Adipose tissue (tissue), 3 donors: ENCODE results near the gene FES. TPM values are rescaled to one million over a fixed set of nuclear protein-coding genes. Genes with fewer than 3 reads are reported as not detected.

Source experiments
- H3K27ac ChIP-seq: one replicate; pipeline ENCODE4 v1.5.1; 2013; ENCODE audit warnings: low read depth, low read length
- WGBS, 3 donors: extraction: QIAGEN DNeasy Blood & Tissue Kit; methylation state at CpG; one replicate each; pipeline ENCODE4 v1.1.7; 2013; 5-methylcytosine and 5-hydroxymethylcytosine counted together
- polyA plus RNA-seq, 3 donors: library from polyadenylated mRNA; stranded (reverse); fragments of 200-250 nt; gene quantifications; one replicate each; pipeline ENCODE4 v1.2.3, GENCODE V29; 2013
- donor health status: healthy with polysubstance abuse.
- donor health status: Bipolar disorder and iron deficiency.
- donor health status: healthy.

Gene FES
- polyA plus RNA-seq, 3 donors, result 10.4 to 49.3 (median 42.4) TPM

DNA sequence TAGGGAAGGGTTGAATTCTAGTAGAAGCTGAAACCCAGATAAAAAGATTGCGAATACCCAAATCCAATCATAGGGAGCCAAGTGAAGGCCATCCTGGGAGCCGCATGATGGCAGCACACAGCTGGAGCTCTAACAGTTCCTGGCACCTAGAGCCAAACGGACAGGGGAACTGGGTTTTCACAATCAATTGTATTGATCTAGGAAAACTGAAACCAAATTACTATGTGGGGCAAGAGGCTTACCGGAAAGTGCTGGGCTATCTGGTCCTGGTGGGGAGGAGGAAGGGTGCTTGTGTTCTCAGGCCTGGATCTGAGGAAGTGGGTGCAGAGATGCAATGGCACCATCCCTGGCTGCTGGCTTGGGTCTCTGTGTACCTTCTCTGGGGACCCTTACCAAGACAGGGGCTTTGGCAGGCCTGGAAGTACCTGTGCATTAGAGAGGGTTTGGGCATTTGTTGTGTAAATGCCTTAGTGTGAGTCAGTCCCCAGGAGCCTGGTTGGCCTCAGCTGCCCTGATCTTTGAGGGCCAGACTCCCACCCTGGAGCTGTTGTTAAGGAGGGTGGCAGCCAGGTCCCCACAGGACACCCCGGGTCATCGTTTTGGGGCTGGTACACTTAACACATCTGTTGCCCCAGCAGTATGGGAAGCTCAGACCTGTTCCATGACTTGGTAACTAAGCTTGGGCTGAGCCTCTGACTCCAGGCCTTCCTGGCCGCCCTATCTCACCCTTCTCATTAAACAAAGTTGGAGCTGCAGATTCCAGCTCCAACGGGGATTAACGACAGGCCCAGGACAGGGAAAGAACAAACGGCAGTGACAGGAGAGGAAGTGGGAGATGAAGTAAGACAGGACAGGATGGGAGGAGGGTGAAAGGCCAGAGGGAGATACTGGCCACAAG, 24.8 kb upstream of the FES start:
- H3K27ac ChIP-seq, result no peak overlapping the region
- WGBS, 3 donors, result 33 to 53% (median 46%) methylated on average over 10 of the region's 10 CpGs

DNA sequence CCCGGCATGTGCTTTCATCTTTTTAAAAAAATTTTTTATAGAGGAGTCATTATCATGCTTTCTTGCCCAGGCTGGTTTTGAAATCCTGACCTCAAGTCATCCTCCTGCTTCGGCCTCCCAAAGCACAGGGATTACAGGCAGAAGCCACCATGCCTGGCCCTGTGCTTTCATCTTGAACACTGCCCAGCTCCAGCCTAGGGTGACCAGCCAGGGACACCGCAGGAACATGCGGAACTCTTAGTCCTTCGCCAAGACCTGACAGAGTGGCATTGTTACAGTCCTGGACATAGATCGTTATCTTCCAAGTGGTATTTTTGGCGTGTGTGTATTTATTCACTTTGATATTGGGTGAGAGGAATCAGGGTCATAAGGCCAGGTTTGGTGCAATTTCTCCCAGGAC, 23.9 kb upstream of the FES start:
- WGBS, 3 donors, result 60 to 83% (median 77%) methylated on average over 7 of the region's 7 CpGs
- H3K27ac ChIP-seq, result no peak overlapping the region

DNA sequence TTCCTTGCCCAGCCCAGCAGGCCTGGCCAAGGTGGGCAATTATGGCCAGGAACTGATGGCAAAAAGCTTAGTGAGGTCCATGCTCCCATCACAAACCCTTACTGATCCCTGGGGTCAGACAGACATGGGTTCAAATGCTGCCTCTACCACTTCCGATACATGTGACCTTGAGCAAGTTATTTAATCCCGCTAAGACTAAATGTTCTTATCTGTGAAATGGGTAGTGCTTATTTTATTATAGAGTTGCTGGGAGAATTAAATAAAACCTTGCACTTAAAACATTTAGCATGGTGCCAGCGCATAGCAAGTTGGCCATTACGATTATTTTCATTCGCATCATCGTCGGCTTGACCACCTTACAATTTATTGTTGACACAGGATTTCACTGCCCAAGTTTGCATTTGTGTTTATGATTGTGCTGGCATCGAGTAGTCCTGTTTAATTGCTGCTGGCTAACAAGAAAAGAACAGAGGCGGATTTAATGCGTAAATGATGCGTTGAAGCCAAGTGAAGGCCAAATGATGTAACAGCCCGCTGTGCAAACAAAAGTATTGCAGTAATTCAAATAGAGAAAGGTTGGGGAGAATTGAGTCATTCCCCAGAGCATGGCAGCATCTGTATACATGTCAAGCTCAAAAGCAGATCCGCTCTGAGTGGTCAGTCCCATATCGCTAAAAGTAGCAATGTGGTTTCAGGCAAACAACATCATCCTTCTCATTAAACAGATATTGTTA, 23.2 kb upstream of the FES start:
- WGBS, 3 donors, result 69 to 79% (median 76%) methylated on average over 14 of the region's 14 CpGs
- H3K27ac ChIP-seq, result no peak overlapping the region

- no peak overlapping the region for H3K27ac ChIP-seq
- 84 to 94% (median 86%) methylated on average over 6 of the region's 6 CpGs for WGBS, 3 donors
These were observed 21.8 kb upstream of the FES start for GRCh38 chr15:90862487-90862886.

GRCh38 chr15:90862964-90863778, 21.1 kb upstream of the FES start:
- 45 to 76% (median 64%) methylated on average over 5 of the region's 5 CpGs for WGBS, 3 donors
- peak overlapping the region; percentile 10 for H3K27ac ChIP-seq

GRCh38 chr15:90863987-90864386, 20.3 kb upstream of the FES start:
- no peak overlapping the region for H3K27ac ChIP-seq

GRCh38 chr15:90864507-90864906, 19.8 kb upstream of the FES start:
- WGBS, 3 donors, result 95 to 96% (median 95%) methylated on average over 10 of the region's 10 CpGs
- no peak overlapping the region for H3K27ac ChIP-seq

More at GRCh38 chr15:90863987-90864386, 20.3 kb upstream of the FES start:
- WGBS, 3 donors, result 87 to 91% (median 90%) methylated on average over 4 of the region's 4 CpGs

DNA sequence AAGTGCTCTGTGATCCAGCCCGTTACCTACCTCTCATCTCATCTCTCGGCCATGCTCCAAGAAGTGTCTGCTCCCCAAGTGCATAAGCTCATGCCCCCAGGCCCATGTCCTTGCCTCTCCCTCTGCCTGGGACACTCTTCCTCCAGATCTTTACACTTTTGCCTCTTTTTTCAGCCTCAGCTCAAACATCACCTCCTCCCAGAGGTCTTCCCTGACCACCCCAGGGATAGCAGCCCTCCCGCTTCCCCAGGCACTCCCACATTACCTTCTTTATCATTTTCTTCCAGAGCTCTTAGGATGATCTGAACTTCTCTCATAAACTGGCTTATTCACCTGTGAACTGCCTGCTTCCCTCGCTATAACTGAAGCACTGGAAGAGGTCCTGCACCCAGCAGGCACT, 18.6 kb upstream of the FES start:
- H3K27ac ChIP-seq, result no peak overlapping the region
- 92 to 94% (median 93%) methylated on average over 4 of the region's 4 CpGs for WGBS, 3 donors

DNA sequence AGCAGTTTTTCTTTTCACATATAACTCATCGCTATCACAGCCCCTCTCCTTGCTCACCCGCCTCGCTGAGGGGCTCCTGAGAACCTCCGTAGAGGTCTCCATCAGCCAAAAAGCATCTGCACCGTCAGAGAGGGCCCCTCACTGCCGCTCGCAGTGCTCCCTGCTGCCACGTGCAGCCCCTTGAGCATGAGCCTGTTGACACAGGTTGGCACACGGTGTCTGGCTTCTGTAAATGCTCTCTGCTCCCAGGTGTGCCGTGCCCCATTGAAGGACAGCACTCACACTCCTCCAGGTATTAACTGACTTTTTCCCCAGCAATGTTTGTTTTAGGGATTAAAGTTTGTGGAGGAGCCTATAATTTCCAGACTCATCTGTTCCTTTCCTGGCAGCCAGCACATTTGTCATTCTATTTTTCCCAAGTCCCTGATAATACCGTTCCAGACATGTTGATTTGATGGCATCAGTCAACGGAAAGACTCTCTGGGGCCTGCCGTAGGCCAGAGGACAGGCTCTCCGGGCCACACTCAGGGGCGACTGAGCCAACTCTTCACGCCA, 18.1 kb upstream of the FES start:
- 43 to 61% (median 60%) methylated on average over 16 of the region's 16 CpGs for WGBS, 3 donors
- H3K27ac ChIP-seq, result no peak overlapping the region

- H3K27ac ChIP-seq, result no peak overlapping the region
These were observed 17.5 kb upstream of the FES start for GRCh38 chr15:90866800-90867199.

DNA sequence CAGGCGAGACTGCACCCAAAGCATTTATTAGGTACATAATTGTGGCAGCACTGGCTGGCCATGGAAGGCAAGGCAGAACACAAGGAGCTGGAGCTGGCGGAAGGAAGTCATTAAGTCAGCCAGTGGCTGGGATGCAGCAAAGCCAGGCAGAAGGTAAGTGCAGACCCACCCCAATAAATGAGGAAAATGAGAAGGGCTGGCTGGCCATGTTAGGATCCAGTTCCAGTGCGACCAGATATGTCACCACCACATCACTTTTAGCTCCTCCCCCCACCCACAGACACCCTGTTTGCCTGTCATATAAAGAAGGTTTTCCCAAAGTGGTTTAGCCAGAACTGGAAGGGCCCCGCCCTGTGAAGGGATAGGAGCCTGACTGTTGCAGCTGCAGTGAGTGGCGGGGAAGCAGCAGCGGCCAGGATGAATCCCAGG, 16.0 kb upstream of the FES start, which contains the start of gene FURIN:
TSS of gene FURIN (plus strand) at position 328 of the 429 bp plus-strand sequence. CDS start 7,153 bp downstream, outside the sequence.
- 85 to 93% (median 85%) methylated on average over 6 of the region's 6 CpGs for WGBS, 3 donors
- H3K27ac ChIP-seq, result no peak within 1 kb of the TSS

More at GRCh38 chr15:90866800-90867199, 17.5 kb upstream of the FES start:
- 73 to 86% (median 83%) methylated on average over 3 of the region's 3 CpGs for WGBS, 3 donors

DNA sequence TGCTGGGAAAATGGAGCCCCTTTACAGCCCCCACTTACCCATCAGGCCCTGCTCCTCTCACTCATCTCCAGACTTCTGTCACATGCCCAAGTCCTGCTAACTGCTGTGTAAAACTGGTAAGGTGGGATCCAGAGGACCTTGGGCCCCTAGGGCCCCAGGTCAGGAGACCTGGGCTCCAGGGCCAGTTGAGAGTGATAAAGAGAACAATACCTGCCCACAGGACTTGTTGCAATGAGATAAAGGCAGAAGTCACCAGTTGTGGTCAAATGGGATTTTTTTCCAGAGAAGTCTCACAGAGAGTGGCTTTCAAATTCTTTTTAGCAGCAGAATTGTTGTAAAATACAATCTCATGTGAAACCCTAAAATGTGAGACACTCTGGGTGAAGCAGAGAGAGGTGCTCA, 15.2 kb upstream of the FES start:
- H3K27ac ChIP-seq, result no peak overlapping the region

GRCh38 chr15:90869601-90870353, 14.5 kb upstream of the FES start:
- H3K27ac ChIP-seq, result no peak overlapping the region
- 27 to 49% (median 31%) methylated on average over 9 of the region's 9 CpGs for WGBS, 3 donors

DNA sequence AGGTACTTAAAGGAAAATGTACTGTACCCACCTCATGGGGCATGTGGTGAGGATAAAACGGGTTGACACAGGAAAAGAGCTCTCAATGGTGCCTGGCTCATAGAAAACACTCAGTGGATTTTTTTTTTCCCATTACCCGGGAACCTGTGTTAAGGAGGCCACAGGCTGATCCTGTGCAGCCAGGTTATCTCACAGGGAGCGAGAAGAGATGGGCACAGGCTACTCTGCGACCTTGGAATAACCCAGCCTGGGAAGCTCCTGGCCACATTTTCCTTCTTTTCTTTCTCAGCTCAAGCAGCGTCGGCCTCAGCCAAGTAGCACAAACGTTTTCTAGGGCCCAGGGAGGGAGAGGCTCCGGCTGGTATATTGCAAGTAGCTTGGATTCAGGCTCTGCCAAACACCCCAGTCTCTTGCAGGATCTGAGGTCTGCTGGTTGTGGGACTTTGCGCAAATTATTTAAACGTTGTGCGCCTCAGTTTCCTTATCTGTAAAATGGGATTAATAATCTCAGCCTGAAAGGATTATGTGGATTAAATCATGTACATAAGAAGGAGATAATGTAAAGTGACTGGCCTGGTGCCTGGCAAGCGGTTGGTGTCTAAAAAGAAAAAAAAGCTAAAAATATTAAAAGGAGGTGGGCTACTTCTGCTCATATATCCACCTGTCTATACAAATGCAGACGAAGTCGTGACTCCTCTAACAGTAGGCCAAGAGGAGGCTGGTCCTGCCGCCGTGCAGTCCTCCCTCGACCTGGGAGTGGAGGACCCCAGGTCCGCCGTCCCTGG, 13.8 kb upstream of the FES start:
- peak overlapping the region; percentile 97 for H3K27ac ChIP-seq
- 15 to 27% (median 24%) methylated on average over 19 of the region's 19 CpGs for WGBS, 3 donors

GRCh38 chr15:90871139-90871715, 13.1 kb upstream of the FES start:
- H3K27ac ChIP-seq, result peak overlapping the region; percentile 97
- WGBS, 3 donors, result 0 to 1% (median 1%) methylated on average over 29 to 71 of the region's 71 CpGs

DNA sequence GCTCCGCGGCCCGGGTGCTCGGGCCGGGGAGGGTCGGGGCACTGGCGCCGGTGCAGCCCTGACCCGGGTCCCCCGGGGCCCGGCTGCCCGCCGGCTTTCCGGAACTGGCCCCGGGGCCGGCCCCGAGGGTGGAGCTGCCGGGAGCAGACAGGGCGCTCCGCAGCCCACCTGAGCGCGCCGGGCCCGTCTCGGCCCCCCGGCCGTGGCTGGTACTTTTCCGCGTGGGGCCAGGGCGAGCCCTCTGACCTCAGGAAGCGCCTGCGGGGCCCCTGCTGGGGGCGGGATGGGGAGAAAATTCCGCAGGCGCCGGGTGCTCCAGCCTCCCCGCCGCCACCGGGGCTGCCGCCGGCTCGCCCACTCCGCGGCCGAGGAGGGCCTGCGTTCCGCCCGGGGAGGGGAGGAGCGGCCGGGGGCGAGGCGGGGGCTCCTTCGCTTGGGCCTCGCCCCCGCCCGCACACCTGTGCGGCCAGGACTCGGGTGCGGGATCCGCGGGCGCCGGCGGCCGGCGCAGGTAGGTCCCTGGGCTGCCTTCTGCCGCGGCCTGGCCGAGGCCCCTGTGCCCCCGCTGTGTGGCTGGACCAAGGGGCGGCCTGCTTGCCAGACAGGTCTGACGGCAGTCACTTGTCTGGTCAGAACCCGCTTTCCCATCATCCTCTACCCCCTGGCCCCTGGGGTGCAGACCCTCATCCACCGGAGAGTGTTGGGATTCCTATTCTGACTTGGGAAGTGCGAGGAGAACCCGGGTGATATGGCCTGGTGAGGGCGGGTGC, 12.4 kb upstream of the FES start:
- 0 to 1% (median 1%) methylated on average over 34 to 77 of the region's 77 CpGs for WGBS, 3 donors
- H3K27ac ChIP-seq, result peak overlapping the region; percentile 97
